ENCODE data around the gene MYO15B. TPM values are rescaled to one million over a fixed set of nuclear protein-coding genes. Genes with fewer than 3 reads are reported as not detected.

Gene MYO15B
- total and polyA plus RNA-seq, 2 of the 13 experiments (the other 11 are each of a cell fraction or from before 2014, with no cell fraction given) = 2.8 to 8.1 TPM

DNA sequence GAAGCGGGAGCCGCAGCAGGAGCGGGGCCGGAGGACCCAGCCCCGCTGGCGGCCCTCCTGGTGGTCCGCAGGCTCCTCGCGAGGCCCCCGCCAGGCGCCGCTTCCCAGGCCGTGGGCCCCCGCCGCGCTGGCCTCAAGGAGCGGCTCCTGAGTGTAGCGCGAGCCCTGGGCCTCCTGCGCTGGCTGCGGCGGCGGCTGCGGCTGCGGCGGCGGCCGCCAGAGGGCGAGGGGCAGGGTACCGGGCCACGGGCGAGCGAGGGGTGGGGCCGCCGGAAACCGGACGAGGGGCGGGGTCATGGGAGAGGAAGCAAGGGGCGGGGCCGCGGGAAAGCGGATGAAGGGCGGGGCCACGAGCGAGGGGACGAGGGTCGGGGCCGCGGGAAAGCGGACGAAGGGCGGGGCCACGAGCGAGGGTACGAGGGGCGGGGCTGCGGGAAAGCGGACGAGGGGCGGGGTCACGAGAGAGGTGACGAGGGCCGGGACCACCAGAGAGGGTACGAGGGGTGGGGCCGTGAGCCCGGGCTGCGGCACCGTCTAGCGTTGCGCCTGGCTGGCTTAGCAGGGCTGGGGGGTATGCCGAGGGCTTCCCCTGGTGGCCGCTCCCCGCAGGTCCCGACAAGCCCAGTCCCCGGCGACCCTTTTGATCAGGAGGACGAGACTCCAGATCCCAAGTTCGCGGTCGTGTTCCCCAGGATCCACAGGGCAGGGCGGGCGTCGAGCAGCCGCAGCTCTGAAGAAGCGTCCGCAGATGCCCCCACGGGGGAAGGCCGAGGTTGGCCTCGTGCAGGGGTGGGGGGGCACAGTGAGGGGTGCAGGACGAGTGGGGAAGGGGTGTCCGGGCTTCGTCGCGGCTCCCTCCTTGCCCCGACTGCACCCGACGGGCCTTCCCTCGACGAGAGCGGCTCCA lies 1.7 kb downstream of the MYO15B start (continued):
- TF ChIP-seq, protein P1, sequence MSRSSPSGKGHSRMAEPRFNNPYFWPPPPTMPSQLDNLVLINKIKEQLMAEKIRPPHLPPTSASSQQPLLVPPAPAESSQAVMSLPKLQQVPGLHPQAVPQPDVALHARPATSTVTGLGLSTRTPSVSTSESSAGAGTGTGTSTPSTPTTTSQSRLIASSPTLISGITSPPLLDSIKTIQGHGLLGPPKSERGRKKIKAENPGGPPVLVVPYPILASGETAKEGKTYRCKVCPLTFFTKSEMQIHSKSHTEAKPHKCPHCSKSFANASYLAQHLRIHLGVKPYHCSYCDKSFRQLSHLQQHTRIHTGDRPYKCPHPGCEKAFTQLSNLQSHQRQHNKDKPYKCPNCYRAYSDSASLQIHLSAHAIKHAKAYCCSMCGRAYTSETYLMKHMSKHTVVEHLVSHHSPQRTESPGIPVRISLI (CRISPR knock-in tag; IDR thresholded peaks at IDR 0.05; ENCODE audit: borderline replicate concordance) = 0 out of 2 replicates have a peak, but pooled peaks have one; percentile 16
- TF ChIP-seq SRSF1 (optimal IDR thresholded peaks at IDR 0.05; ENCODE audit: low read depth, low read length) (no peak), ZNF124 (CRISPR knock-in tag; IDR thresholded peaks at IDR 0.05) (no peak), ARNT2 (CRISPR knock-in tag; IDR thresholded peaks at IDR 0.05; ENCODE audit: low read depth) (peak; percentile 58; the same call in 1 of the 2 replicates), NFYC (CRISPR knock-in tag; IDR thresholded peaks at IDR 0.05) (no peak), ZNF747 (CRISPR knock-in tag; IDR thresholded peaks at IDR 0.05; ENCODE audit: borderline replicate concordance) (peak; percentile 78; the same call in 1 of the 2 replicates), FOXK1 (CRISPR knock-in tag; IDR thresholded peaks at IDR 0.05; ENCODE audit: borderline replicate concordance, low read depth) (no peak), ZMAT3 (CRISPR knock-in tag; conservative IDR thresholded peaks at IDR 0.05) (0 out of 2 replicates have a peak, but pooled peaks have one; percentile 38), NR2F6 (IDR thresholded peaks at IDR 0.05) (no peak), NR2F6 (CRISPR knock-in tag; IDR thresholded peaks at IDR 0.05) (peak; percentile 48; the same call in 1 of the 2 replicates), ZNF160 (CRISPR knock-in tag; IDR thresholded peaks at IDR 0.05) (peak; percentile 61; the same call in 1 of the 2 replicates), YY1 (IDR thresholded peaks at IDR 0.05; ENCODE audit: insufficient read depth, insufficient replicate concordance, low read depth, low read length) (no peak), HOXA3 (CRISPR knock-in tag; IDR thresholded peaks at IDR 0.05) (peak; percentile 38)
- TF ChIP-seq, protein P2, sequence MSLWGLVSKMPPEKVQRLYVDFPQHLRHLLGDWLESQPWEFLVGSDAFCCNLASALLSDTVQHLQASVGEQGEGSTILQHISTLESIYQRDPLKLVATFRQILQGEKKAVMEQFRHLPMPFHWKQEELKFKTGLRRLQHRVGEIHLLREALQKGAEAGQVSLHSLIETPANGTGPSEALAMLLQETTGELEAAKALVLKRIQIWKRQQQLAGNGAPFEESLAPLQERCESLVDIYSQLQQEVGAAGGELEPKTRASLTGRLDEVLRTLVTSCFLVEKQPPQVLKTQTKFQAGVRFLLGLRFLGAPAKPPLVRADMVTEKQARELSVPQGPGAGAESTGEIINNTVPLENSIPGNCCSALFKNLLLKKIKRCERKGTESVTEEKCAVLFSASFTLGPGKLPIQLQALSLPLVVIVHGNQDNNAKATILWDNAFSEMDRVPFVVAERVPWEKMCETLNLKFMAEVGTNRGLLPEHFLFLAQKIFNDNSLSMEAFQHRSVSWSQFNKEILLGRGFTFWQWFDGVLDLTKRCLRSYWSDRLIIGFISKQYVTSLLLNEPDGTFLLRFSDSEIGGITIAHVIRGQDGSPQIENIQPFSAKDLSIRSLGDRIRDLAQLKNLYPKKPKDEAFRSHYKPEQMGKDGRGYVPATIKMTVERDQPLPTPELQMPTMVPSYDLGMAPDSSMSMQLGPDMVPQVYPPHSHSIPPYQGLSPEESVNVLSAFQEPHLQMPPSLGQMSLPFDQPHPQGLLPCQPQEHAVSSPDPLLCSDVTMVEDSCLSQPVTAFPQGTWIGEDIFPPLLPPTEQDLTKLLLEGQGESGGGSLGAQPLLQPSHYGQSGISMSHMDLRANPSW (CRISPR knock-in tag; IDR thresholded peaks at IDR 0.05; ENCODE audit: borderline replicate concordance) = no peak
- TF ChIP-seq, protein P3, sequence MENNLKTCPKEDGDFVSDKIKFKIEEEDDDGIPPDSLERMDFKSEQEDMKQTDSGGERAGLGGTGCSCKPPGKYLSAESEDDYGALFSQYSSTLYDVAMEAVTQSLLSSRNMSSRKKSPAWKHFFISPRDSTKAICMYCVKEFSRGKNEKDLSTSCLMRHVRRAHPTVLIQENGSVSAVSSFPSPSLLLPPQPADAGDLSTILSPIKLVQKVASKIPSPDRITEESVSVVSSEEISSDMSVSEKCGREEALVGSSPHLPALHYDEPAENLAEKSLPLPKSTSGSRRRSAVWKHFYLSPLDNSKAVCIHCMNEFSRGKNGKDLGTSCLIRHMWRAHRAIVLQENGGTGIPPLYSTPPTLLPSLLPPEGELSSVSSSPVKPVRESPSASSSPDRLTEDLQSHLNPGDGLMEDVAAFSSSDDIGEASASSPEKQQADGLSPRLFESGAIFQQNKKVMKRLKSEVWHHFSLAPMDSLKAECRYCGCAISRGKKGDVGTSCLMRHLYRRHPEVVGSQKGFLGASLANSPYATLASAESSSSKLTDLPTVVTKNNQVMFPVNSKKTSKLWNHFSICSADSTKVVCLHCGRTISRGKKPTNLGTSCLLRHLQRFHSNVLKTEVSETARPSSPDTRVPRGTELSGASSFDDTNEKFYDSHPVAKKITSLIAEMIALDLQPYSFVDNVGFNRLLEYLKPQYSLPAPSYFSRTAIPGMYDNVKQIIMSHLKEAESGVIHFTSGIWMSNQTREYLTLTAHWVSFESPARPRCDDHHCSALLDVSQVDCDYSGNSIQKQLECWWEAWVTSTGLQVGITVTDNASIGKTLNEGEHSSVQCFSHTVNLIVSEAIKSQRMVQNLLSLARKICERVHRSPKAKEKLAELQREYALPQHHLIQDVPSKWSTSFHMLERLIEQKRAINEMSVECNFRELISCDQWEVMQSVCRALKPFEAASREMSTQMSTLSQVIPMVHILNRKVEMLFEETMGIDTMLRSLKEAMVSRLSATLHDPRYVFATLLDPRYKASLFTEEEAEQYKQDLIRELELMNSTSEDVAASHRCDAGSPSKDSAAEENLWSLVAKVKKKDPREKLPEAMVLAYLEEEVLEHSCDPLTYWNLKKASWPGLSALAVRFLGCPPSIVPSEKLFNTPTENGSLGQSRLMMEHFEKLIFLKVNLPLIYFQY (CRISPR knock-in tag; IDR thresholded peaks at IDR 0.05; ENCODE audit: borderline replicate concordance) = peak; percentile 29; the same call in 1 of the 2 replicates
- TF ChIP-seq, protein P4, sequence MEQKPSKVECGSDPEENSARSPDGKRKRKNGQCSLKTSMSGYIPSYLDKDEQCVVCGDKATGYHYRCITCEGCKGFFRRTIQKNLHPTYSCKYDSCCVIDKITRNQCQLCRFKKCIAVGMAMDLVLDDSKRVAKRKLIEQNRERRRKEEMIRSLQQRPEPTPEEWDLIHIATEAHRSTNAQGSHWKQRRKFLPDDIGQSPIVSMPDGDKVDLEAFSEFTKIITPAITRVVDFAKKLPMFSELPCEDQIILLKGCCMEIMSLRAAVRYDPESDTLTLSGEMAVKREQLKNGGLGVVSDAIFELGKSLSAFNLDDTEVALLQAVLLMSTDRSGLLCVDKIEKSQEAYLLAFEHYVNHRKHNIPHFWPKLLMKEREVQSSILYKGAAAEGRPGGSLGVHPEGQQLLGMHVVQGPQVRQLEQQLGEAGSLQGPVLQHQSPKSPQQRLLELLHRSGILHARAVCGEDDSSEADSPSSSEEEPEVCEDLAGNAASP (CRISPR knock-in tag; IDR thresholded peaks at IDR 0.05; ENCODE audit: borderline replicate concordance) = 0 out of 2 replicates have a peak, but pooled peaks have one; percentile 23

Measured in HepG2 (cell line).